GM12878 (cell line): ENCODE results near the gene MSH3. TPM values are rescaled to one million over a fixed set of nuclear protein-coding genes. Genes with fewer than 3 reads are reported as not detected.
A peak's percentile ranks its signal among the peaks of the same experiment; 100 is the strongest.

Source experiments
- BHLHE40 ChIP-seq, 2 experiments: fragments of 450-650 bp in 1 of 2; IDR thresholded peaks; 2 replicates each; pipeline ENCODE4 v1.6.1; 2011 to 2017; ENCODE audit warnings: low read depth in 2 of 2, borderline replicate concordance in 1 of 2, improper control_type of control experiment in 1 of 2, low read length in 1 of 2, mild to moderate bottlenecking in 1 of 2
- EED ChIP-seq: sonication (generic); IDR thresholded peaks from 2 replicates; pipeline ENCODE4 v1.6.1; 2016; ENCODE audit warnings: antibody characterized with exemption, low read depth
- FOXM1 ChIP-seq: IDR thresholded peaks from 2 replicates; pipeline ENCODE4 v1.6.1; 2012; ENCODE audit warnings: low read depth, mild to moderate bottlenecking, inconsistent platforms, low read length, moderate library complexity
- GABPA ChIP-seq: IDR thresholded peaks from 2 replicates; pipeline ENCODE4 v1.6.1; 2014; ENCODE audit warnings: antibody characterized with exemption, low read depth, mild to moderate bottlenecking, inconsistent platforms
- IKZF2 ChIP-seq, 2 experiments: fragments of 450-650 bp; IDR thresholded peaks; 2 replicates each; pipeline ENCODE4 v1.6.1; 2017; ENCODE audit warnings: mild to moderate bottlenecking in 2 of 2, moderate library complexity in 2 of 2
- JUNB ChIP-seq: IDR thresholded peaks from 2 replicates; pipeline ENCODE4 v1.6.1; 2016; ENCODE audit warnings: antibody characterized with exemption, mild to moderate bottlenecking
- KAT2A ChIP-seq: conservative IDR thresholded peaks from 2 replicates; pipeline ENCODE4 v1.6.1; 2011; ENCODE audit warnings: low read depth, low read length; ENCODE audit not compliant: control insufficient read depth
- NFIC ChIP-seq: IDR thresholded peaks from 2 replicates; pipeline ENCODE4 v1.6.1; 2012; ENCODE audit warnings: low read depth, mild to moderate bottlenecking, inconsistent platforms, low read length, moderate library complexity
- SIX5 ChIP-seq: IDR thresholded peaks from 2 replicates; pipeline ENCODE4 v1.6.1; 2011; ENCODE audit warnings: mild to moderate bottlenecking, low read depth, low read length, moderate library complexity; ENCODE audit not compliant: severe bottlenecking
- SMAD5 ChIP-seq: IDR thresholded peaks from 2 replicates; pipeline ENCODE4 v1.6.1; 2016; ENCODE audit warnings: antibody characterized with exemption, low read depth
- ZNF384 ChIP-seq: IDR thresholded peaks from 2 replicates; pipeline ENCODE4 v1.6.1; 2012; ENCODE audit warnings: low read depth, mild to moderate bottlenecking, low read length, improper control_type of control experiment, borderline replicate concordance
- ZSCAN29 ChIP-seq: fragments of 450-650 bp; IDR thresholded peaks from 2 replicates; pipeline ENCODE4 v1.6.1; 2017; ENCODE audit warnings: mild to moderate bottlenecking, moderate library complexity
- polyA plus RNA-seq, 11 experiments: library from polyadenylated mRNA; depleted of rRNA in 4 of 11; unstranded in 6 of 11; stranded (reverse) in 5 of 11; fragments of >200 nt; fragmentation: Nextera tagmentation in 4 of 11; fragmentation: Illumina TruSeq in 1 of 11; extraction: Ambion mirVana in 4 of 11; extraction: Trizol in 1 of 11; gene quantifications; 1 replicate in 1 of 11; 2 replicates in 10 of 11; pipeline versions ENCODE4 v1.2.1 to v1.2.3, GENCODE V29; 2011 to 2016; ENCODE audit warnings: inconsistent platforms in 2 of 11, missing spikeins in 2 of 11, low read depth in 1 of 11
- total RNA-seq, 4 experiments: library from RNA; depleted of rRNA in 3 of 4; stranded (reverse); fragments of >200 nt in 3 of 4; fragmentation: Illumina TruSeq in 1 of 4; extraction: Trizol in 1 of 4; gene quantifications; 2 replicates each; pipeline versions ENCODE4 v1.2.1 to v1.2.3, GENCODE V29; 2013 to 2021
- TF ChIP-seq, protein P1 (sequence below): fragments of 150-350 bp; IDR thresholded peaks from 2 replicates; pipeline ENCODE4 v1.6.1; 2016; ENCODE audit warnings: low read depth, low read length
- TF ChIP-seq, protein P2 (sequence below): fragments of 450-650 bp; conservative IDR thresholded peaks from 2 replicates; pipeline ENCODE4 v1.6.1; 2017; ENCODE audit warnings: mild to moderate bottlenecking, moderate library complexity

The MSH3 gene
- total and polyA plus RNA-seq, 10 of the 15 experiments (the other 5 are each of a cell fraction or from before 2014, with no cell fraction given) = 4.7 to 17.5 (median 12.2) TPM

DNA sequence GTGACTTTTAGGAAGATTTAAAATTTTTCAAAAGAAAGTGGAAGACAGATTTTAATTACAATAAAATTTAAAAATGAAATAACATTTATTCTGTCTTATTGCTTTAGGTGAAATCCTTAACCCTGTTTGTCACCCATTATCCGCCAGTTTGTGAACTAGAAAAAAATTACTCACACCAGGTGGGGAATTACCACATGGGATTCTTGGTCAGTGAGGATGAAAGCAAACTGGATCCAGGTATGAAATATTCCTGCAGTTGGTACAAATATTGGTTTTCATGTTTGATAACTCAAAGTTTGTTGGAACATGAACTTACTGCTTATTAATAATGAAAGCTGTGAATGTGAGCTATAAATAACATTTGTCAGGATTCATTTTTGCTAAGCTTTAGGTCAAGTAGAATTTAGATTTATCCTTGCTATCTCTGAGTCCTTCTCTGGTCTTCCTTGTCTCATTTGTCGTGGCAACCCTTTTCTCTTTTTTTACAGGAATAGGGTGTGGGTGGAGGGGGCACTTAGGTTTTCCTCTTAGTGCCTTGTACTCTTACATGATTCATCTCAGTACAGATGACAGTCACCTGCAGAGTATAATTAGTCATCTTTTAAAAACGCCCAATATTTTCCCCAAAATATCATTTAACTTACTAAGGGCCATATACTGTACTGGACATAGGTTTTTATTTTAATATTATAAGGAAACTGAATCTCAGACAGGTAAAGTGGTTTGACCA, 210.4 kb downstream of the MSH3 start (continued):
- no peak for TF ChIP-seq ZSCAN29
- TF ChIP-seq NFIC = peak; percentile 77; the same call in 1 of the 2 replicates
- TF ChIP-seq SIX5 = no peak
- no peak for TF ChIP-seq SMAD5
- peak in 1 of 2 experiments; percentile 51; a peak in 3 of 4 replicates for TF ChIP-seq IKZF2 (IDR thresholded peaks at IDR 0.05)
- TF ChIP-seq, protein P1, sequence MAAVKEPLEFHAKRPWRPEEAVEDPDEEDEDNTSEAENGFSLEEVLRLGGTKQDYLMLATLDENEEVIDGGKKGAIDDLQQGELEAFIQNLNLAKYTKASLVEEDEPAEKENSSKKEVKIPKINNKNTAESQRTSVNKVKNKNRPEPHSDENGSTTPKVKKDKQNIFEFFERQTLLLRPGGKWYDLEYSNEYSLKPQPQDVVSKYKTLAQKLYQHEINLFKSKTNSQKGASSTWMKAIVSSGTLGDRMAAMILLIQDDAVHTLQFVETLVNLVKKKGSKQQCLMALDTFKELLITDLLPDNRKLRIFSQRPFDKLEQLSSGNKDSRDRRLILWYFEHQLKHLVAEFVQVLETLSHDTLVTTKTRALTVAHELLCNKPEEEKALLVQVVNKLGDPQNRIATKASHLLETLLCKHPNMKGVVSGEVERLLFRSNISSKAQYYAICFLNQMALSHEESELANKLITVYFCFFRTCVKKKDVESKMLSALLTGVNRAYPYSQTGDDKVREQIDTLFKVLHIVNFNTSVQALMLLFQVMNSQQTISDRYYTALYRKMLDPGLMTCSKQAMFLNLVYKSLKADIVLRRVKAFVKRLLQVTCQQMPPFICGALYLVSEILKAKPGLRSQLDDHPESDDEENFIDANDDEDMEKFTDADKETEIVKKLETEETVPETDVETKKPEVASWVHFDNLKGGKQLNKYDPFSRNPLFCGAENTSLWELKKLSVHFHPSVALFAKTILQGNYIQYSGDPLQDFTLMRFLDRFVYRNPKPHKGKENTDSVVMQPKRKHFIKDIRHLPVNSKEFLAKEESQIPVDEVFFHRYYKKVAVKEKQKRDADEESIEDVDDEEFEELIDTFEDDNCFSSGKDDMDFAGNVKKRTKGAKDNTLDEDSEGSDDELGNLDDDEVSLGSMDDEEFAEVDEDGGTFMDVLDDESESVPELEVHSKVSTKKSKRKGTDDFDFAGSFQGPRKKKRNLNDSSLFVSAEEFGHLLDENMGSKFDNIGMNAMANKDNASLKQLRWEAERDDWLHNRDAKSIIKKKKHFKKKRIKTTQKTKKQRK = no peak
- peak; percentile 77 for TF ChIP-seq EED
- TF ChIP-seq JUNB = peak; percentile 94
- TF ChIP-seq, protein P2, sequence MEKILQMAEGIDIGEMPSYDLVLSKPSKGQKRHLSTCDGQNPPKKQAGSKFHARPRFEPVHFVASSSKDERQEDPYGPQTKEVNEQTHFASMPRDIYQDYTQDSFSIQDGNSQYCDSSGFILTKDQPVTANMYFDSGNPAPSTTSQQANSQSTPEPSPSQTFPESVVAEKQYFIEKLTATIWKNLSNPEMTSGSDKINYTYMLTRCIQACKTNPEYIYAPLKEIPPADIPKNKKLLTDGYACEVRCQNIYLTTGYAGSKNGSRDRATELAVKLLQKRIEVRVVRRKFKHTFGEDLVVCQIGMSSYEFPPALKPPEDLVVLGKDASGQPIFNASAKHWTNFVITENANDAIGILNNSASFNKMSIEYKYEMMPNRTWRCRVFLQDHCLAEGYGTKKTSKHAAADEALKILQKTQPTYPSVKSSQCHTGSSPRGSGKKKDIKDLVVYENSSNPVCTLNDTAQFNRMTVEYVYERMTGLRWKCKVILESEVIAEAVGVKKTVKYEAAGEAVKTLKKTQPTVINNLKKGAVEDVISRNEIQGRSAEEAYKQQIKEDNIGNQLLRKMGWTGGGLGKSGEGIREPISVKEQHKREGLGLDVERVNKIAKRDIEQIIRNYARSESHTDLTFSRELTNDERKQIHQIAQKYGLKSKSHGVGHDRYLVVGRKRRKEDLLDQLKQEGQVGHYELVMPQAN = no peak
- no peak for TF ChIP-seq KAT2A
- 0 out of 2 replicates have a peak, but pooled peaks have one; percentile 20 for TF ChIP-seq GABPA
- 0 out of 4 replicates have a peak, but pooled peaks of 1 of the 2 experiments have one; percentile 29 for TF ChIP-seq BHLHE40 (IDR thresholded peaks at IDR 0.05; ENCODE audit: borderline replicate concordance in 1 of 2, low read depth in 2 of 2, low read length in 1 of 2)
- TF ChIP-seq FOXM1 = peak; percentile 60; the same call in 1 of the 2 replicates
- no peak for TF ChIP-seq ZNF384
